GM19023 (cell line): Measurements from ENCODE around the gene CLIC3.

Experiments used
- ATAC-seq: cut with Tn5 transposase; IDR thresholded peaks from one replicate; pipeline ENCODE4 v1.9.1; 2021; ENCODE audit warnings: mild to moderate bottlenecking, moderate library complexity; ENCODE audit not compliant: unreplicated experiment

The CLIC3 gene

GRCh38 chr9:136955202-136955942 lies 41.0 kb downstream of the CLIC3 start:
- ATAC-seq = no peak

- no peak for ATAC-seq
Measured at GRCh38 chr9:136954270-136955083, 41.9 kb downstream of the CLIC3 start.

- no peak for ATAC-seq
Measured at GRCh38 chr9:136953771-136954269, 42.5 kb downstream of the CLIC3 start.

DNA sequence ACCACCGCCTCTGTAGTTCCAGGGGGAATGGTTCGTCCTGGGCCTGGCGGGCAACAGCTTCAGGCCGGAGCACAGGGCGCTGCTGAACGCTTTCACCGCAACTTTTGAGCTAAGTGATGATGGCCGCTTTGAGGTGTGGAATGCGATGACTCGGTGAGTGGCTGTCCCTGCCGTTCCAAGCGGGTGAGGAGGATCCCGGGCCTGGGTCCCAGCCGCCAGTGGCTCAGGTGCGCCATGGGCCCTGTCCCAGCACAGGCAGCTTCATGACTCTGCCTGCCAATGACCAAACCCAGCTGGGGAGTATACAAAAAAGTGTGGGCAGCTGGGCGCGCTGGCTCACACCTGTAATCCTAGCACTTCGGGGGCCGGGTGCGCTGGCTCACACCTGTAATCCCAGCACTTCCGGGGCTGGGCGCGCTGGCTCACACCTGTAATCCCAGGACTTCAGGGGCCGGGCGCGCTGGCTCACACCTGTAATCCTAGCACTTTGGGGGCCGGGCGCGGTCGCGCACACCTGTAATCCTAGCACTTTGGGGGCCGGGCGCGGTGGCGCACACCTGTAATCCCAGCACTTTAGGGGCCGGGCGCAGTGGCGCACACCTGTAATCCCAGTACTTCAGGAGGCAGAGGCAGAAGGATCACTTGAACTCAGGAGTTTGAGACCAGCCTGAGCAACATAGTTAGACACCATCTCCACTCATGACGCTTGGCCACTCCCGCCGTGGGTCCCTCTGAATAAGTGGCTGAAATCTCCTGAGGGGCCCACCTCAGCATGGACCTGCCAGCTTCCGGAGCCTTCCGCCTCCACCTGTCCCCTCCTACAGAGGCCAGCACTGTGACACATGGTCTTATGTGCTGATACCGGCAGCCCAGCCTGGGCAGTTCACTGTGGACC lies 43.2 kb downstream of the CLIC3 start:
- ATAC-seq = no peak

- ATAC-seq = no peak
Measured at GRCh38 chr9:136952321-136952850, 44.0 kb downstream of the CLIC3 start.

- ATAC-seq = no peak
Measured at GRCh38 chr9:136951541-136952320, 44.6 kb downstream of the CLIC3 start, which contains the start of gene LCN12. LCN12 (plus strand) TSS chr9:136952273; CDS start chr9:136952328, 55 bp downstream.

DNA sequence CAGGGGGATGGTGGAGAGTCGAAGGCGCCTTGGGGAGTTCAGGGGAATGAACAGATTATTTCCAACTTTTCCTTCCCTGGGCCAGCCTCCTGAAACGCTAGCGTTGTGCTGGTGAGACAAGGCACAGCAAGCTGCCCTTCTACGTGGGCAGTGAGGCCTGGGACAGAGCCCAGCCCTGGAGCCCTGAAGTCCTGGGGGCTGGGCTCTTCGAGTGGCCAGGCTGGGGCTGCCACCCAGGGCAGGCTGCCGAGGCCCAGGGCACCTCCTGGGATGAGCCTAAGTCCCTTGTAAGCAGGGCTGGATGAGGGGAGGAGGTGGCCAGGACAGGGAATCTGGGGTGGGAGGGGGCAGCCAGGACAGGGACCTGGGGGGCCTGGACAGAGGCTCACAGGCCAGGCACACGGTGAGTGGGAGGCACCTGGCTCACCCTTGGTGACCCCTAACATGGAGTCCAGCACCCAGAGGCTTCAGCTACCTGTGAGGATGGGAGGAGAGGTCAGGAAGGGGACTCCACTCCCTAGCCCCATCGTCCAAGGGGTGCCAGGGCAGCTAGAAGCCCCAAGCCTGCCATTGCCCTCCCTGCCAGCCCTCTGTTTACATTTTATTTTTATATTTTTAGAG lies 45.6 kb downstream of the CLIC3 start:
- no peak for ATAC-seq

DNA sequence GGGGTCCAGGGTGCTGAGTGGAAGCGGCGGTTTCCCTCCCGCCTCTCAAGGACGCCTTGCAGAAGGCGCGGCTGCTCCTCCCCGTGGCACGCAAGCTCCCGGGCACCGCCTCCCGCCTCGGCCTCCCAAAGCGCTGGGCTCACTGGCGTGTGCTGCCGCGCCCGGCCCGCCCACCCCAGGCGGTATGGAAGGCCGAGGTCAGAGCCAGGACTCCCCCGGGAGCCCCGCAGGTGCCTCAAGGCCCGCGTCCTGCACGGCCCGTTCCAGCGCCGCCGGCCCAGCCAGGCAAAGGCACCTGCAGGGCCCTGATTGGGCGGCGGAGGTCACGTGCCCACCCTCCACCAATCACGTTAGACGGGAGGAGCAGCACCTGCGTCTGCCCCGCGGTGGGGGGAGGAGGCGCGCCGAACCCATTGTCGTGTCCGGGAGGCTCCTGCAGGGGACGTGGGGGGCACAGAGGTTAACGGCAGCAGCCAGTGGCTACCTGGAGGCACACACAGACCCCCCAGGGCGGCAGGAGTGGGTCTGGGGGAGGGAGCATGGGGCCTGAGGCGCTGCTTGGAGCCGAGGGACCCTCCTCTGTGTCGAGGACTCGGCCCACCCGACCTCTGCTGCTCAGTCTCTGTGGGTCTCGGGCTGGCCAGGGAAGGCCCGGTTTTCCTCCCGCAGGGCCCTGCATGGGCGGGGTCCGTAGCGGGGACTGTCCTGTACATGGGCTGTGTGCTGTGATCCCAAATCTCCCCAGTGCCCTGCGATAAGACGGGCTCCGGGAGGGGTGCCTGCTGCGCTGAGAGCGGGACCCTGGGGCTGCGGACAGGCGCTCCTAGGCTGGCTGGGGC lies 46.3 kb downstream of the CLIC3 start:
- ATAC-seq = peak; percentile 89

DNA sequence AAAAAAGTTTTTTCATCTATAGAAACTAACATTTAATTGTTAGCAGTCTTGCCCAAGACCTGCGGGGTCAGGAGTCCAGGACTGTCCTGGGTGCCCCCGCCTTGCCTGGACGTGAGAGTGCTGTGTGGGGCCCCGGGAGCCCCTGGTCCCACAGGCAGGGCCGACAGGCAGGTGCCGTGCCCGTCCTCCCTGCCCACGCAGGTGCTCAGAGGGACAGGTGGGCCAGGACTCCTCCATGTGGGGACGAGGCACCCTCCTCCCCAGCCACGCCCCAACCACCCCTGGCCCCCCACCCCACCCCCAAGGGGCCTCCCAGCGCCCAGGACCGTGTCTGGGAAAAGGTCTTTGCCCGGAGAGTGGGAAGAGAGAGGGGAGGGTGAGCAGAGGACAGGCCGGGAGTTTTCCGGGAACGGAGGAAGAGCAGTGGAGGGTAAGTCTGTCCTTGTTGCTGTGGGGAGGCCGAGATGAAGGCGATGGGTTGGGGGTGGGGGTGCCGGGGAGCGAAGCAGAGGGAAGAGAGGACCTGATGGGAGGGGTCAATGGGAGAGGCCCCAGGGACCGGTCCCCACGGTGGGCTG lies 47.0 kb downstream of the CLIC3 start:
- no peak for ATAC-seq

DNA sequence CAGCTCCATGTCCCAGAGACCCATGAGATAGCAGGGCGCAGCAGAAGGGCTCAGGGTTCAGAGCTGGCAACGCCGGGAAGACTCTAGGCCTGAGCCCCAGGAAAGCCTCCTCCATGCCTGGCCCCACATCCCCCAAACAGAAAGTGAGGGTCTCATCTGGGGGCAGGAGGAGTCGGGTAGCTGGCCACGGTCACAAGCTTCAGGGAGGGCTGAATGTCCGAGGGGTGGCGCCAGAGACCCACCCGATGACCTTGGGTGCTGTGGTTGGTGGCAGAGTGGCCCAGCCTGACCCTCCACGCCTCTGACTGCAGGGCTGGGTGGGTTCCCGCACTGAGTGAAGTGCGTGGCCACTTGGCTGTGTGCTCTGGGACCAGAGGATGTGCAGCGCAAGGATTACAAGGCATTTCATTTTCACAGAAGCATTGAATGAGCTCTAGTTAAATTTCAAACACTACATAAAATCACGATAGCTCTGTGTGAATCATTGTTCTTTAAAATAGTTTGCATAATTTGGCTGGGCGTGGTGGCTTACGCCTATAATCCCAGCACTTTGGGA lies 48.3 kb downstream of the CLIC3 start:
- ATAC-seq = no peak

DNA sequence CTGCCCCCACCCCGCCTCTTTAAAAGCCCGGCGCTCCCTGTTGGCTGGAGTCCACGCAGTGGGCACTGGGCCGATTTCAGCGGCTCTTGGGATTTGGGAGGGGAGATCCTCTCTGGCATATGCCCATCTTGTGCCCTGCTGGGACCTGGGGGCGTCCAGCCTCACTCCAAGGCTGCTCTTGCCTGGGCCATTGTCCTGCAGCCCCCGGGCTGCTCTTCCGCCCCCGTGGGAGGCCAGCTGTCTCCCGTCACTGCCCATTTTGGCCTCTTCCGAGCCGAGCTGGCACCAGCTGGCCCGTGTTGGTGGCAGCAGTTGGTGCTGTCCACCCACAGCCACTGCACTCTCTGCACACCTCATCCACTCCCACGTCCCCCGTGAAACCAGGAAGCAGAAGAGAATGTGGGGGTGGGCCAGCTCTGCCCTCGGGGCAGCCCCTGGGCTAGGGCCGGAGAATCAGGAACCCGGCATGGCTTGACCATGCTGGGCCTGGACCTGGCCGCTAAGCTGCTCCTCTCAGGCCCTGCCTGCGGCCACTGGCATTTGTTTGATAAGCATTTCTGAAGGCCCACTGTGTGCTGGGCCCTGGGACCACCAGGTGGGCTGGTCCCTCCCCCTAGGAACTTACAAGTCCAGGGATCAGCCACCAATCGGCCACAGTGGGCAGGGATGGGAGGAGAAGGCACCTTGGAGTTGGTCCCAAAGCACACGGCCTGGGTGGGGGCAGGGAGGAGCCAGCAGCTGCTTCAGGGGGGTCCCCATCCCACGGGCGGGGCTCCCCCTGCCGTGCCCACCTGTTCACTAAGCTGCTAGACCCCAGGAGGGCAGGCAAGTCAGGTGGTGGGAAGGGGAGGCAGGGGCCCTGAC lies 49.1 kb downstream of the CLIC3 start:
- ATAC-seq = no peak

DNA sequence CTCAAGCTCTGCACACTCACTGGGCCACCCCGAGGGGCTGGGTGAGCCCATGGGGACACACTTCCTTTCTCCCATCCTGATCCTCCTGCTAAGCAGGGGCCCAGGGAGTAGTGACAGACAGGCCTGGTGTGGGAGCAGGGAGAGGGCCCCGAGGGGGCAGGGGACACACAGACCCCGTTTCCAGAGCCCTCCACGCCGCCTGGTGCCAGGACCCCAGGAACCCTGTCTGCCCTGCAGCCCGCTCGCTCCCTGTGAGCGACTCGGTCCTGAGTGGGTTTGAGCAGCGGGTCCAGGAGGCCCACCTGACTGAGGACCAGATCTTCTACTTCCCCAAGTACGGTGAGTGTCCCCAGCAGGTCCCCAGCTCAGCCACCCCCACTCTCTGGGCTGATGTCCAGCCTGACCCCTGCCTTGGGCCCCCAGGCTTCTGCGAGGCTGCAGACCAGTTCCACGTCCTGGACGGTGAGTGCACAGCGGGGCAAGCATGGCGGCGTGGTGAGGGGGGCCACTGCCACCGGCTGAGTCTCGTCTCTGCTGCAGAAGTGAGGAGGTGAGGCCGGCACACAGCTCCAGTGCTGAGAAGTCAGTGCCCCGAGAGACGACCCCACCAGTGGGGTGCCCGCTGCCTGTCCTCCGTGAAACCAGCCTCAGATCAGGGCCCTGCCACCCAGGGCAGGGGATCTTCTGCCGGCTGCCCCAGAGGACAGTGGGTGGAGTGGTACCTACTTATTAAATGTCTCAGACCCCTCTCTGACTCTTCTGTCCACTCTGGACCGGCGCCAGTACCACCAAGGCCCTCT lies 49.9 kb downstream of the CLIC3 start:
- ATAC-seq = no peak

DNA sequence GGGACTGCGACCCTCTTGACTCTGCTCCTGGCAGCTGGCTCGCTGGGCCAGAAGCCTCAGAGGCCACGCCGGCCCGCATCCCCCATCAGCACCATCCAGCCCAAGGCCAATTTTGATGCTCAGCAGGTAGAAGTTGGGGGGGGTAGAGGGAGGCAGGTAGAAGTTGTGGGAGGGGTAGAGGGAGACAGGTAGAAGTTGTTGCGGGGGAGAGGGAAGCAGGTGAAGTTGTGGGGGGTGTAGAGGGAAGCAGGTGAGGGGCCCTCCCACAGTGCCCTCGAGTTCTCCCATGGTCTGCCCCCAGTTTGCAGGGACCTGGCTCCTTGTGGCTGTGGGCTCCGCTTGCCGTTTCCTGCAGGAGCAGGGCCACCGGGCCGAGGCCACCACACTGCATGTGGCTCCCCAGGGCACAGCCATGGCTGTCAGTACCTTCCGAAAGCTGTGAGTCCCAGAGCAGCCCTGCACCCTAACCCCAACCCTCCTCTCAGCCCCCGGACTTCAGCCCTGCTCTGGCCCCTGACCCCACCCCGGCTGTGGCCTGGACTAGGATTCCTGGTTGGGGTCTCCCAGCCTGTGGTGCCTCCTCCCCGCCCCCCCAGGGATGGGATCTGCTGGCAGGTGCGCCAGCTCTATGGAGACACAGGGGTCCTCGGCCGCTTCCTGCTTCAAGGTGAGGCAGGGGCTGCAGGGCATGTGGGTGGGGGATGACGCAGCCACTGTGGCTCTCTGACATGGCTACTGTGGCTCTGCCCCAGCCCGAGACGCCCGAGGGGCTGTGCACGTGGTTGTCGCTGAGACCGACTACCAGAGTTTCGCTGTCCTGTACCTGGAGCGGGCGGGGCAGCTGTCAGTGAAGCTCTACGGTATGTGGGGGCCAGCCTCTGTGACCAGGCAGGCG lies 50.8 kb downstream of the CLIC3 start:
- ATAC-seq = no peak
